Liver (tissue), 9 donors: ENCODE measurements around the gene FAM24A. TPM values are rescaled to one million over a fixed set of nuclear protein-coding genes. Genes with fewer than 3 reads are reported as not detected.

Experiments
- DNase-seq: peaks from one replicate; pipeline ENCODE4 v3.0.0-alpha.2; 2017; ENCODE audit warnings: low spot score
- H3K27ac ChIP-seq, 2 donors: one replicate each; pipeline ENCODE4 v1.7.0; 2013; ENCODE audit warnings: inconsistent platforms in 2 of 2, low read length in 2 of 2, control low read depth in 1 of 2, low read depth in 1 of 2, mild to moderate bottlenecking in 1 of 2
- H3K27me3 ChIP-seq, 4 donors: one replicate each; pipeline versions ENCODE4 v1.6.1 to v1.7.0; 2013; ENCODE audit warnings: low read length in 3 of 4, inconsistent platforms in 1 of 4, mild to moderate bottlenecking in 1 of 4, moderate library complexity in 1 of 4; ENCODE audit not compliant: control insufficient read depth in 4 of 4, insufficient read depth in 4 of 4
- H3K36me3 ChIP-seq, 4 donors: one replicate each; pipeline versions ENCODE4 v1.6.1 to v1.7.0; 2013; ENCODE audit warnings: low read length in 3 of 4, mild to moderate bottlenecking in 3 of 4, low read depth in 1 of 4, moderate library complexity in 1 of 4; ENCODE audit not compliant: control insufficient read depth in 4 of 4, insufficient read depth in 3 of 4
- H3K4me1 ChIP-seq, 4 donors: one replicate each; pipeline versions ENCODE4 v1.6.1 to v1.7.0; 2013; ENCODE audit warnings: low read length in 3 of 4, mild to moderate bottlenecking in 3 of 4, moderate library complexity in 1 of 4; ENCODE audit not compliant: control insufficient read depth in 4 of 4, insufficient read depth in 4 of 4
- H3K4me3 ChIP-seq, 3 donors: one replicate each; pipeline versions ENCODE4 v1.6.1 to v1.7.0; 2013; ENCODE audit warnings: low read length in 3 of 3, control low read depth in 1 of 3, low read depth in 1 of 3, mild to moderate bottlenecking in 1 of 3
- H3K9ac ChIP-seq, 2 donors: one replicate each; pipeline ENCODE4 v1.7.0; 2013; ENCODE audit warnings: low read length in 2 of 2, mild to moderate bottlenecking in 2 of 2, moderate library complexity in 2 of 2, control low read depth in 1 of 2, low read depth in 1 of 2
- H3K9me3 ChIP-seq, 4 donors: one replicate each; pipeline versions ENCODE4 v1.6.1 to v1.7.0; 2013; ENCODE audit warnings: low read length in 3 of 4; ENCODE audit not compliant: control insufficient read depth in 4 of 4
- EGR1 ChIP-seq, 2 donors: IDR thresholded peaks; 2 replicates each; pipeline ENCODE4 v1.6.1; 2016 to 2018; ENCODE audit warnings: antibody characterized with exemption in 2 of 2, low read depth in 2 of 2
- FOXA1 ChIP-seq: IDR thresholded peaks from 2 replicates; pipeline ENCODE4 v1.6.1; 2016; ENCODE audit warnings: antibody characterized with exemption
- FOXA2 ChIP-seq: IDR thresholded peaks from 2 replicates; pipeline ENCODE4 v1.6.1; 2016; ENCODE audit warnings: antibody characterized with exemption
- GABPA ChIP-seq, 2 donors: IDR thresholded peaks in 1 of 2; conservative IDR thresholded peaks in 1 of 2; 2 replicates each; pipeline ENCODE4 v1.6.1; 2016; ENCODE audit warnings: antibody characterized with exemption in 2 of 2, mild to moderate bottlenecking in 1 of 2, moderate library complexity in 1 of 2
- HNF4A ChIP-seq, 2 donors: conservative IDR thresholded peaks; 2 replicates each; pipeline ENCODE4 v1.6.1; 2016; ENCODE audit warnings: antibody characterized with exemption in 2 of 2, mild to moderate bottlenecking in 2 of 2
- HNF4G ChIP-seq: IDR thresholded peaks from 2 replicates; pipeline ENCODE4 v1.6.1; 2016; ENCODE audit warnings: antibody characterized with exemption
- JUND ChIP-seq, 2 donors: IDR thresholded peaks; 2 replicates each; pipeline ENCODE4 v1.6.1; 2016; ENCODE audit warnings: antibody characterized with exemption in 2 of 2
- MAX ChIP-seq: IDR thresholded peaks from 2 replicates; pipeline ENCODE4 v1.6.1; 2016; ENCODE audit warnings: antibody characterized with exemption
- NR2F2 ChIP-seq: IDR thresholded peaks from 2 replicates; pipeline ENCODE4 v1.6.1; 2016; ENCODE audit warnings: antibody characterized with exemption
- RAD21 ChIP-seq, 2 donors: IDR thresholded peaks; 2 replicates each; pipeline ENCODE4 v1.6.1; 2016; ENCODE audit warnings: antibody characterized with exemption in 2 of 2, mild to moderate bottlenecking in 2 of 2
- REST ChIP-seq: IDR thresholded peaks from 2 replicates; pipeline ENCODE4 v1.6.1; 2016; ENCODE audit warnings: antibody characterized with exemption, mild to moderate bottlenecking
- RXRA ChIP-seq, 2 donors: IDR thresholded peaks; 2 replicates each; pipeline ENCODE4 v1.6.1; 2017 to 2018; ENCODE audit warnings: antibody characterized with exemption in 2 of 2, mild to moderate bottlenecking in 1 of 2
- SP1 ChIP-seq: IDR thresholded peaks from 2 replicates; pipeline ENCODE4 v1.6.1; 2018; ENCODE audit warnings: antibody characterized with exemption, mild to moderate bottlenecking
- YY1 ChIP-seq: IDR thresholded peaks from 2 replicates; pipeline ENCODE4 v1.6.1; 2016; ENCODE audit warnings: antibody characterized with exemption, mild to moderate bottlenecking
- ZBTB33 ChIP-seq: IDR thresholded peaks from 2 replicates; pipeline ENCODE4 v1.6.1; 2016; ENCODE audit warnings: antibody characterized with exemption
- WGBS: extraction: QIAGEN DNeasy Blood & Tissue Kit; methylation state at CpG from one replicate; pipeline ENCODE4 v1.1.7; 2013; 5-methylcytosine and 5-hydroxymethylcytosine counted together
- polyA plus RNA-seq, 2 donors: library from polyadenylated mRNA; stranded (reverse) in 1 of 2; unstranded in 1 of 2; fragments of 200-250 nt in 1 of 2; fragments of >200 nt in 1 of 2; fragmentation: Nextera tagmentation in 1 of 2; extraction: Ambion mirVana in 1 of 2; gene quantifications; one replicate each; pipeline versions ENCODE4 v1.2.1 to v1.2.3, GENCODE V29; 2013 to 2015
- total RNA-seq, 2 donors: library from RNA; depleted of rRNA; stranded (reverse); fragments of >200 nt; gene quantifications; one replicate each; pipeline ENCODE4 v1.2.3, GENCODE V29; 2014
- TF ChIP-seq, protein P1 (sequence below): IDR thresholded peaks from 2 replicates; pipeline ENCODE4 v1.6.1; 2016; ENCODE audit warnings: antibody characterized with exemption
- TF ChIP-seq, protein P2 (sequence below): fragments of 150-350 bp; IDR thresholded peaks from 2 replicates; pipeline ENCODE4 v1.5.1; 2017; ENCODE audit warnings: improper control_type of control experiment, low read depth, low read length; ENCODE audit not compliant: missing input control
- donor health status: healthy.
- donor health status: healthy.
- donor health status: healthy.
- donor health status: healthy.
- donor health status: healthy.

FAM24A gene
- total and polyA plus RNA-seq, 4 donors: not detected

DNA sequence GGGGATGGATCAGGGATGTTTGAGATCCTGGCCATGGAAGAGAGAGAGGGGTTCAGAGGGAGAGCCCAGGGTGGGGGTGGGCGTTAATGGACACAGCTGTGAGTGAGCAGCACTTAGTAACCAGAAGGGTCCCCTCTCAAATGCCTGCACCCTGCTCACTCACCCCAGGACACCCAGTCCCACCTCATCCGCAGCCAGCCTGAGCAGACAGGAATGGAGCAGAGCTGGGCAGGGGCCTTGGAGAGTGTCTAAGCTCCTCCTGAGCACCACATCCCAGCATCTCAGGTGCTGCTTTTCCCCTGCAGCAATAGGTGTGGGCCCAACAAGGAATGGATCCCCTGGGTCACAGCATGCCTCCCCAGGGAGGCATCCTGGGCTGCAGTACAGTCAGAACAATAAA is 5.3 kb downstream of the FAM24A start (continued):
- TF ChIP-seq HNF4A (conservative IDR thresholded peaks at IDR 0.05): no peak
- TF ChIP-seq REST: no peak
- TF ChIP-seq FOXA2: no peak

DNA sequence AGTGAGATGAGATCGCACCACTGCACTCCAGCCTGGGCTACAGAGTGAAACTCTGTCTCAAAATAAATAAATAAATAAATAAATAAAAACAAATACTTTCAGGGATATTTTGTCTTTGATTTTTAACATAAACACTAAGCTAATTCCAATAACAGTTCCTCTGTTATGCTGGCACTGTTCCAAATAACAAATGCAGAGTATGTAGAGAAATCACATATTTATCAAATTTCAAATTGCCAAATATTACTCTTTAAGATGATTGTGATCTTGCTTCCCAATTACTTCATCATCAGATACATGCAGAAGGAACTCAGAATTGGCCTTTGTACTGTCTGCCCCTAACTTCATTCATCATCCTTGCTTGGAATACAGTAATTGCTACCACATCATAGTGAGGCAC is 19.7 kb downstream of the FAM24A start:
- TF ChIP-seq, protein P1, sequence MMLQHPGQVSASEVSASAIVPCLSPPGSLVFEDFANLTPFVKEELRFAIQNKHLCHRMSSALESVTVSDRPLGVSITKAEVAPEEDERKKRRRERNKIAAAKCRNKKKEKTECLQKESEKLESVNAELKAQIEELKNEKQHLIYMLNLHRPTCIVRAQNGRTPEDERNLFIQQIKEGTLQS: no peak
- TF ChIP-seq HNF4G (no peak), RAD21 (IDR thresholded peaks at IDR 0.05) (no peak), YY1 (no peak), HNF4A (conservative IDR thresholded peaks at IDR 0.05) (no peak), JUND (IDR thresholded peaks at IDR 0.05) (no peak), EGR1 (IDR thresholded peaks at IDR 0.05; ENCODE audit: low read depth in 2 of 2) (no peak), MAX (no peak), GABPA (IDR thresholded peaks at IDR 0.05 in 1 of 2, conservative IDR thresholded peaks at IDR 0.05 in 1 of 2) (no peak), NR2F2 (no peak), FOXA1 (no peak), RXRA (IDR thresholded peaks at IDR 0.05) (no peak), SP1 (no peak), ZBTB33 (no peak)
- TF ChIP-seq, protein P2, sequence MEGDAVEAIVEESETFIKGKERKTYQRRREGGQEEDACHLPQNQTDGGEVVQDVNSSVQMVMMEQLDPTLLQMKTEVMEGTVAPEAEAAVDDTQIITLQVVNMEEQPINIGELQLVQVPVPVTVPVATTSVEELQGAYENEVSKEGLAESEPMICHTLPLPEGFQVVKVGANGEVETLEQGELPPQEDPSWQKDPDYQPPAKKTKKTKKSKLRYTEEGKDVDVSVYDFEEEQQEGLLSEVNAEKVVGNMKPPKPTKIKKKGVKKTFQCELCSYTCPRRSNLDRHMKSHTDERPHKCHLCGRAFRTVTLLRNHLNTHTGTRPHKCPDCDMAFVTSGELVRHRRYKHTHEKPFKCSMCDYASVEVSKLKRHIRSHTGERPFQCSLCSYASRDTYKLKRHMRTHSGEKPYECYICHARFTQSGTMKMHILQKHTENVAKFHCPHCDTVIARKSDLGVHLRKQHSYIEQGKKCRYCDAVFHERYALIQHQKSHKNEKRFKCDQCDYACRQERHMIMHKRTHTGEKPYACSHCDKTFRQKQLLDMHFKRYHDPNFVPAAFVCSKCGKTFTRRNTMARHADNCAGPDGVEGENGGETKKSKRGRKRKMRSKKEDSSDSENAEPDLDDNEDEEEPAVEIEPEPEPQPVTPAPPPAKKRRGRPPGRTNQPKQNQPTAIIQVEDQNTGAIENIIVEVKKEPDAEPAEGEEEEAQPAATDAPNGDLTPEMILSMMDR: no peak
- no peak for DNase-seq
- H3K4me1 ChIP-seq: no peaks in the 10 kb centered on the region
- peaks cover 0 to 4% (median 2%) of the 10 kb centered on the region in 4 donors for H3K36me3 ChIP-seq
- no peak overlapping the region for H3K9ac ChIP-seq
- no peaks in the 10 kb centered on the region for H3K27me3 ChIP-seq
- no peak overlapping the region for H3K27ac ChIP-seq
- H3K4me3 ChIP-seq: no peak overlapping the region
- H3K9me3 ChIP-seq: no peaks in the 10 kb centered on the region
- 98% methylated on average over 1 of the region's 1 CpG for WGBS
